Measurements from ENCODE around the gene HAVCR2.

HAVCR2 gene

DNA sequence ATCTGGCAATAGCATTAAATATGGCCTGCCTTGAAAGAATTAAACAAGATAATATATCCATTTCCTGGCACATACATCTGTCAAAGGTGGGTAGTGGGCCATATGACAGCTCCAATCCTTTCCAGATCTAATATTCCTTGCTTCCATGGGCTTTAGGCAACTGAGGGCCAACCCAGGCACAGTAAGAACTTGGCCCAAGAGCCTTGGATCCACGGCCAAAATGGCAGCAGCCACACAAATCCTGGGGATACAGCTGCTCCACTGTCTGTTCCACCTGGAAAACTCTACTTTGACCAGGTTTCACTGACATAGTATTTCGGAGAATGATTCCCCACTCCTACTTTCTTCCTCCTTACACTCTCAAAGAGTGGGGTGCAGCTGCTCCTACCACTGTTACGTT lies 63.2 kb downstream of the HAVCR2 start:
- DNase-seq (ENCODE audit: low read depth) = no peak

DNA sequence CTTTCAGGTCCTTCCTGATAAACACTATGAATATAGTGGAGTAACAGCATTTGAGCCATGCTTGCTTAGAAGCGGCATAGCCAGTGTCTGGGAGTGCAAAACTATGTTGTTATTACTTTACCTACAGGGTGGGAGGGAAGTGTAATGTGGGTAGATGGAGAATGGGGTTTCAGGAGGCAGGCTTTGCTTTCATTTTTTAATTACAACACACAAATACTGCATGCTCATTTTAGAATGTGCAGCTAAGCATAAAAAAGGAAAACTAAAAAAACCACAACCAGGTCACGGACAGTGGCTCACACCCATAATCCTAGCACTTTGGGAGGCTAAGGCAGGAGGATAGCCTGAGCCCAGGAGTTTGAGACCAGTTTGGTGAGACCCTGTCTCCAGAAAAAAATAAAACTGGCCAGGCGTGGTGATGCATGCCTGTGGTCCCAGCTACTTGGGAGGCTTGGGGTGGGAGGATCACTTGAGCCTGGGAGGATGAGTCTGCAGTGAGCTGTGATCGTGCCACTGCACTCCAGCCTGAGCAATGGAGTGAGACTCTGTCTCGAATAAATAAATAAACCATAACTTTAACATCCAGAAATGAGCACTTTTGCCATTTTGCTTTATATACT lies 70.2 kb downstream of the HAVCR2 start:
- no peak for DNase-seq (ENCODE audit: low read depth)

All from amniotic epithelial cell (primary cell).